H1 (cell line): ENCODE results near the gene OGFOD2. TPM values are rescaled to one million over a fixed set of nuclear protein-coding genes. Genes with fewer than 3 reads are reported as not detected.

ENCODE experiments used
- CTCF ChIA-PET: fragments of 300-600 bp; sonication (Branson Sonifier 250); formaldehyde crosslinking; loops from one replicate; lab custom pipeline; 2021; ENCODE audit not compliant: partially characterized antibody; lab: Charles Lee
- POLR2A ChIA-PET: fragments of 300-600 bp; sonication (Branson Sonifier 250); formaldehyde crosslinking; loops from one replicate; lab custom pipeline; 2021; ENCODE audit warnings: inconsistent platforms; ENCODE audit not compliant: partially characterized antibody; lab: Charles Lee
- DNase-seq, 2 experiments: peaks; one replicate each; pipeline versions ENCODE4 v3.0.0 to v3.0.0-alpha.2; 2010 to 2022; ENCODE audit warnings: low spot score in 2 of 2, low read depth in 1 of 2, mixed read lengths in 1 of 2
- FAIRE-seq: peaks from 2 replicates; lab custom pipeline; 2011; peaks lifted over from hg19 to GRCh38; lab: Jason Lieb, UNC
- H2AFZ ChIP-seq: 2 replicates; pipeline ENCODE4 v1.8.1; 2012; ENCODE audit warnings: low read length, inconsistent platforms
- H2AK5ac ChIP-seq: 2 replicates; pipeline ENCODE4 v1.6.1; 2013; ENCODE audit warnings: low read depth, low read length
- H2BK120ac ChIP-seq: replicated peaks from 2 replicates; pipeline ENCODE3; 2013; ENCODE audit warnings: low read depth, low read length, inconsistent platforms
- H2BK12ac ChIP-seq: 2 replicates; pipeline ENCODE4 v1.6.1; 2013; ENCODE audit warnings: low read depth, low read length
- H2BK15ac ChIP-seq: 2 replicates; pipeline ENCODE4 v1.6.1; 2013; ENCODE audit warnings: low read length
- H2BK20ac ChIP-seq: 2 replicates; pipeline ENCODE4 v1.6.1; 2013; ENCODE audit warnings: low read length
- H2BK5ac ChIP-seq: 2 replicates; pipeline ENCODE4 v1.6.1; 2013; ENCODE audit warnings: low read depth, low read length
- H3K14ac ChIP-seq: 2 replicates; pipeline ENCODE4 v1.6.1; 2013; ENCODE audit warnings: inconsistent platforms; ENCODE audit not compliant: insufficient read length
- H3K18ac ChIP-seq: 2 replicates; pipeline ENCODE4 v1.6.1; 2013; ENCODE audit warnings: low read length; ENCODE audit errors: extremely low read depth
- H3K23ac ChIP-seq: 2 replicates; pipeline ENCODE4 v1.6.1; 2013; ENCODE audit warnings: inconsistent platforms; ENCODE audit not compliant: insufficient read length
- H3K23me2 ChIP-seq: 2 replicates; pipeline ENCODE4 v1.6.1; 2013; ENCODE audit warnings: low read depth, low read length
- H3K27ac ChIP-seq: 2 replicates; pipeline ENCODE4 v1.6.1; 2011; ENCODE audit warnings: low read depth, low read length, inconsistent platforms
- H3K27me3 ChIP-seq, 4 experiments: replicated peaks in 1 of 4; 1 replicate in 1 of 4; 2 replicates in 3 of 4; pipeline versions ENCODE4 v1.6.1 to v1.8.1; 2011 to 2013; ENCODE audit warnings: low read length in 3 of 4, mild to moderate bottlenecking in 3 of 4, inconsistent platforms in 2 of 4, mixed read lengths in 2 of 4, moderate library complexity in 1 of 4; ENCODE audit not compliant: control insufficient read depth in 3 of 4, insufficient read depth in 3 of 4; ENCODE audit errors: extremely low read depth in 1 of 4
- H3K36me3 ChIP-seq, 4 experiments: 2 replicates each; pipeline versions ENCODE4 v1.6.1 to v1.8.1; 2011 to 2013; ENCODE audit warnings: mild to moderate bottlenecking in 4 of 4, low read length in 3 of 4, moderate library complexity in 2 of 4, control low read depth in 1 of 4, inconsistent platforms in 1 of 4; ENCODE audit not compliant: insufficient read depth in 4 of 4, control insufficient read depth in 2 of 4
- H3K4ac ChIP-seq: replicated peaks from 2 replicates; pipeline ENCODE3; 2013; ENCODE audit warnings: low read length, low read depth, mixed read lengths, inconsistent platforms; ENCODE audit not compliant: insufficient read length
- H3K4me1 ChIP-seq, 4 experiments: replicated peaks in 1 of 4; 1 replicate in 1 of 4; 2 replicates in 3 of 4; pipeline versions ENCODE4 v1.6.1 to v1.8.1; 2011 to 2013; ENCODE audit warnings: low read length in 3 of 4, inconsistent platforms in 2 of 4, mixed read lengths in 1 of 4; ENCODE audit not compliant: insufficient read depth in 4 of 4, control insufficient read depth in 3 of 4
- H3K4me2 ChIP-seq, 2 experiments: 2 replicates each; pipeline versions ENCODE4 v1.6.1 to v1.8.1; 2011 to 2013; ENCODE audit warnings: low read depth in 2 of 2, low read length in 2 of 2, control low read depth in 1 of 2, inconsistent platforms in 1 of 2, mild to moderate bottlenecking in 1 of 2; ENCODE audit not compliant: insufficient read depth in 1 of 2
- H3K4me3 ChIP-seq, 4 experiments: fragments of 200-600, 300-600 bp in 1 of 4; sonication (generic), shearing (Covaris generic), sonication (Bioruptor Twin) in 1 of 4; 2 replicates each; pipeline versions ENCODE4 v1.5.1 to v1.8.1; 2011 to 2016; ENCODE audit warnings: low read length in 4 of 4, low read depth in 3 of 4, control low read depth in 2 of 4, inconsistent platforms in 2 of 4, mild to moderate bottlenecking in 2 of 4, mixed read lengths in 1 of 4, moderate library complexity in 1 of 4; ENCODE audit not compliant: insufficient read depth in 2 of 4; ENCODE audit errors: extremely low read depth in 1 of 4
- H3K56ac ChIP-seq: replicated peaks from 2 replicates; pipeline ENCODE3; 2013; ENCODE audit warnings: low read depth, mild to moderate bottlenecking, mixed read lengths, low read length, inconsistent platforms; ENCODE audit not compliant: insufficient read length
- H3K79me1 ChIP-seq: 2 replicates; pipeline ENCODE4 v1.6.1; 2013; ENCODE audit warnings: low read depth, low read length, control low read depth
- H3K79me2 ChIP-seq, 2 experiments: 2 replicates each; pipeline versions ENCODE4 v1.6.1 to v1.8.1; 2012 to 2013; ENCODE audit warnings: low read length in 2 of 2, mild to moderate bottlenecking in 2 of 2, inconsistent platforms in 1 of 2; ENCODE audit not compliant: insufficient read depth in 2 of 2, control insufficient read depth in 1 of 2
- H3K9ac ChIP-seq, 4 experiments: replicated peaks in 1 of 4; 1 replicate in 1 of 4; 2 replicates in 3 of 4; pipeline versions ENCODE4 v1.6.1 to v1.8.1; 2011 to 2013; ENCODE audit warnings: low read depth in 3 of 4, low read length in 3 of 4, control low read depth in 2 of 4, mild to moderate bottlenecking in 2 of 4, moderate library complexity in 2 of 4, inconsistent platforms in 1 of 4; ENCODE audit errors: extremely low read depth in 1 of 4
- H3K9me3 ChIP-seq, 2 experiments: 2 replicates each; pipeline versions ENCODE4 v1.6.1 to v1.8.1; 2012 to 2013; ENCODE audit warnings: mild to moderate bottlenecking in 2 of 2, moderate library complexity in 2 of 2, control low read depth in 1 of 2, inconsistent platforms in 1 of 2, low read depth in 1 of 2, low read length in 1 of 2, mixed read lengths in 1 of 2; ENCODE audit not compliant: insufficient read depth in 2 of 2
- H4K20me1 ChIP-seq, 2 experiments: replicated peaks in 1 of 2; 2 replicates each; pipeline versions ENCODE3 to v1.8.1; 2011 to 2013; ENCODE audit warnings: inconsistent platforms in 2 of 2, low read length in 2 of 2, mild to moderate bottlenecking in 1 of 2; ENCODE audit not compliant: insufficient read depth in 2 of 2, control insufficient read depth in 1 of 2
- H4K5ac ChIP-seq: 2 replicates; pipeline ENCODE4 v1.6.1; 2013; ENCODE audit warnings: low read length, low read depth, mixed read lengths, inconsistent platforms; ENCODE audit not compliant: insufficient read length
- H4K8ac ChIP-seq: 2 replicates; pipeline ENCODE4 v1.8.0; 2013; ENCODE audit warnings: mild to moderate bottlenecking, moderate library complexity, low read length, inconsistent platforms; ENCODE audit not compliant: insufficient read depth; ENCODE audit errors: extremely low read depth
- H4K91ac ChIP-seq: replicated peaks from 2 replicates; pipeline ENCODE3; 2013; ENCODE audit warnings: low read length, mixed read lengths, inconsistent platforms; ENCODE audit not compliant: insufficient read length
- ASH2L ChIP-seq: fragments of 200-600, 300-600 bp; sonication (generic); IDR thresholded peaks from one replicate; pipeline ENCODE4 v1.7.1; 2017; ENCODE audit warnings: low read length
- CBX8 ChIP-seq: fragments of 300-800, 300-1000 bp; sonication (generic); IDR thresholded peaks from 2 replicates; pipeline ENCODE4 v1.7.1; 2016; ENCODE audit warnings: low read depth, low read length, borderline replicate concordance
- CEBPB ChIP-seq: IDR thresholded peaks from 2 replicates; pipeline ENCODE4 v1.6.1; 2012; ENCODE audit warnings: low read depth, low read length
- CTCF ChIP-seq, 3 experiments: IDR thresholded peaks; 1 replicate in 2 of 3; 2 replicates in 1 of 3; pipeline versions ENCODE4 v1.5.1 to v1.6.1; 2011; ENCODE audit warnings: low read length in 3 of 3, mild to moderate bottlenecking in 3 of 3, inconsistent platforms in 2 of 3, low read depth in 1 of 3, moderate library complexity in 1 of 3; ENCODE audit not compliant: insufficient read depth in 1 of 3; ENCODE audit errors: control extremely low read depth in 1 of 3
- RAD21 ChIP-seq, 2 experiments: IDR thresholded peaks in 1 of 2; conservative IDR thresholded peaks in 1 of 2; 2 replicates each; pipeline ENCODE4 v1.6.1; 2011; ENCODE audit warnings: low read depth in 2 of 2, low read length in 2 of 2, improper control_type of control experiment in 1 of 2, inconsistent platforms in 1 of 2, mild to moderate bottlenecking in 1 of 2, moderate library complexity in 1 of 2
- TEAD4 ChIP-seq: IDR thresholded peaks from 2 replicates; pipeline ENCODE4 v1.6.1; 2012; ENCODE audit warnings: low read depth, low read length, inconsistent platforms, mixed read lengths
- ZNF274 ChIP-seq: IDR thresholded peaks from 2 replicates; pipeline ENCODE4 v1.7.0; 2012; ENCODE audit warnings: low read length, borderline replicate concordance; ENCODE audit errors: extremely low read depth
- WGBS, 2 experiments: shearing (Covaris generic) in 1 of 2; methylation state at CpG; one replicate each; pipeline versions ENCODE4 v1.1.6 to v1.1.7; 2013 to 2015; ENCODE audit warnings: low lambda C conversion rate in 2 of 2, mixed read lengths in 2 of 2, inconsistent platforms in 1 of 2, low coverage in 1 of 2, missing lambda C conversion rate in 1 of 2; ENCODE audit not compliant: insufficient replicate concordance in 2 of 2, insufficient coverage in 1 of 2, insufficient read length in 1 of 2; ENCODE audit errors: extremely low coverage in 1 of 2, missing lambda C conversion rate in 1 of 2; 5-methylcytosine and 5-hydroxymethylcytosine counted together
- polyA plus RNA-seq, 7 experiments: library from polyadenylated mRNA; depleted of rRNA in 3 of 7; stranded (reverse) in 5 of 7; unstranded in 2 of 7; fragments of >200 nt in 5 of 7; fragments of 200-250 nt in 2 of 7; gene quantifications; 1 replicate in 5 of 7; 2 replicates in 1 of 7; 4 replicates in 1 of 7; pipeline versions ENCODE4 v1.2.1 to v1.2.3, GENCODE V29; 2011 to 2013; ENCODE audit warnings: missing spikeins in 2 of 7, mixed read lengths in 2 of 7
- total RNA-seq: library from RNA; stranded (reverse); fragmentation: NEBNext Ultra II Directional; extraction: Animal tissue kit (Norgen Biotek cat#: 25700); gene quantifications from 2 replicates; pipeline ENCODE4 v1.2.1, GENCODE V29; 2021

Gene OGFOD2
- total and polyA plus RNA-seq, 2 of the 8 experiments (the other 6 are each of a cell fraction or from before 2014, with no cell fraction given), result 17.3 to 20.3 TPM

GRCh38 chr12:123006977-123007376 lies 31.9 kb downstream of the OGFOD2 start:
- Histone ChIP-seq H3K79me1 (no peaks in the 10 kb centered on the region), H2AFZ (no peak overlapping the region), H3K56ac (no peak overlapping the region), H3K36me3 (no peaks in the 10 kb centered on the region), H3K9ac (no peak overlapping the region), H2BK120ac (no peak overlapping the region), H4K5ac (no peak overlapping the region), H3K4me1 (no peaks in the 10 kb centered on the region), H3K27ac (no peak overlapping the region), H3K23ac (no peak overlapping the region), H3K23me2 (no peaks in the 10 kb centered on the region), H3K27me3 (no peaks in the 10 kb centered on the region), H3K9me3 (no peaks in the 10 kb centered on the region), H4K8ac (no peak overlapping the region), H2BK20ac (no peak overlapping the region), H4K91ac (no peak overlapping the region), H2BK5ac (no peak overlapping the region), H3K4me2 (no peak overlapping the region), H2BK15ac (no peak overlapping the region), H3K18ac (no peak overlapping the region), H2BK12ac (no peak overlapping the region), H2AK5ac (no peak overlapping the region), H3K4ac (no peak overlapping the region), H4K20me1 (peaks cover 0 to 3% of the 10 kb centered on the region in 2 experiments), H3K4me3 (no peak overlapping the region), H3K79me2 (no peaks in the 10 kb centered on the region), H3K14ac (no peak overlapping the region)
- POLR2A ChIA-PET, result no interaction called here
- WGBS, 2 experiments, result 86% methylated on average over 12 of the region's 12 CpGs; no CpG with 5 or more reads in 1 of the 2 experiments
- TF ChIP-seq CBX8 (no peak), RAD21 (IDR thresholded peaks at IDR 0.05 in 1 of 2, conservative IDR thresholded peaks at IDR 0.05 in 1 of 2; ENCODE audit: low read depth in 2 of 2, low read length in 2 of 2) (no peak), CEBPB (no peak), ASH2L (no peak), CTCF (IDR thresholded peaks at IDR 0.05; ENCODE audit: control extremely low read depth in 1 of 3, insufficient read depth in 1 of 3, low read depth in 1 of 3, low read length in 3 of 3) (no peak), TEAD4 (no peak), ZNF274 (no peak)
- FAIRE-seq, result no peak
- no peak for DNase-seq
- CTCF ChIA-PET, result interaction anchor here (1.3 to 1.6 kb wide), 2 partner anchors 9 to 148 kb away, joined by 3 to 5 read pairs; no protein-coding TSS in a partner anchor
